ENCODE measurements around the gene CRHR1. TPM values are rescaled to one million over a fixed set of nuclear protein-coding genes. Genes with fewer than 3 reads are reported as not detected.

Gene CRHR1
- total RNA-seq, 1 experiment from 2014 or later = not detected

- no peaks in the 10 kb centered on the region for H3K79me2 ChIP-seq (ENCODE audit: low read depth)
- no peaks in the 10 kb centered on the region for H4K20me1 ChIP-seq (ENCODE audit: insufficient read depth)
- ChIA-PET POLR2A (ENCODE audit: unreplicated experiment) (no interaction called here), CTCF (no interaction called here)
- no peak overlapping the region for H3K4me3 ChIP-seq
- BruUV-seq (replicated peaks) = no TSS peak
- no peaks in the 10 kb centered on the region for H3K36me3 ChIP-seq (ENCODE audit: low read depth)
- no peak for DNase-seq
- H3K4me1 ChIP-seq (replicated peaks; ENCODE audit: insufficient read depth) = no peaks in the 10 kb centered on the region
- no peaks in the 10 kb centered on the region for H3K9me3 ChIP-seq (ENCODE audit: insufficient read depth, low read depth)
- intact Hi-C loops (cut with micrococcal nuclease; ENCODE audit: unreplicated experiment) = no loop called here
- H3K4me2 ChIP-seq = no peak overlapping the region
- H2AFZ ChIP-seq = no peak overlapping the region
- no peaks in the 10 kb centered on the region for H3K9me2 ChIP-seq (ENCODE audit: insufficient read depth)
- H3F3A ChIP-seq (ENCODE audit: insufficient read depth, low read depth) = no peaks in the 10 kb centered on the region
- H3K27me3 ChIP-seq (ENCODE audit: insufficient read depth, low read depth) = peaks cover 83% of the 10 kb centered on the region
- TF ChIP-seq EZH2 (IDR thresholded peaks at IDR 0.05; ENCODE audit: low read depth) (no peak), CTCF (conservative IDR thresholded peaks at IDR 0.05) (no peak)
- H3K27ac ChIP-seq = no peak overlapping the region
Measured at GRCh38 chr17:45786349-45786748, 2.2 kb downstream of the CRHR1 start.

GRCh38 chr17:45787044-45787443 lies 2.9 kb downstream of the CRHR1 start:
- no peak overlapping the region for H3K27ac ChIP-seq
- H4K20me1 ChIP-seq (ENCODE audit: insufficient read depth) = no peaks in the 10 kb centered on the region
- no peaks in the 10 kb centered on the region for H3K36me3 ChIP-seq (ENCODE audit: low read depth)
- CTCF ChIA-PET = no interaction called here
- BruUV-seq (replicated peaks) = no TSS peak
- intact Hi-C loops (cut with micrococcal nuclease; ENCODE audit: unreplicated experiment) = no loop called here
- H3K9me3 ChIP-seq (ENCODE audit: insufficient read depth, low read depth) = no peaks in the 10 kb centered on the region
- POLR2A ChIA-PET (ENCODE audit: unreplicated experiment) = no interaction called here
- TF ChIP-seq CTCF (conservative IDR thresholded peaks at IDR 0.05) (no peak), EZH2 (IDR thresholded peaks at IDR 0.05; ENCODE audit: low read depth) (no peak)
- no peak overlapping the region for H2AFZ ChIP-seq
- peaks cover 83% of the 10 kb centered on the region for H3K27me3 ChIP-seq (ENCODE audit: insufficient read depth, low read depth)
- DNase-seq = no peak
- H3K9me2 ChIP-seq (ENCODE audit: insufficient read depth) = no peaks in the 10 kb centered on the region
- H3F3A ChIP-seq (ENCODE audit: insufficient read depth, low read depth) = no peaks in the 10 kb centered on the region
- H3K4me3 ChIP-seq = no peak overlapping the region
- no peaks in the 10 kb centered on the region for H3K79me2 ChIP-seq (ENCODE audit: low read depth)
- H3K4me1 ChIP-seq (replicated peaks; ENCODE audit: insufficient read depth) = no peaks in the 10 kb centered on the region
- no peak overlapping the region for H3K4me2 ChIP-seq

GRCh38 chr17:45787656-45788055 lies 3.5 kb downstream of the CRHR1 start:
- CTCF ChIA-PET = no interaction called here
- no peak overlapping the region for H3K27ac ChIP-seq
- no peaks in the 10 kb centered on the region for H4K20me1 ChIP-seq (ENCODE audit: insufficient read depth)
- no peaks in the 10 kb centered on the region for H3F3A ChIP-seq (ENCODE audit: insufficient read depth, low read depth)
- no peak overlapping the region for H3K4me3 ChIP-seq
- TF ChIP-seq EZH2 (IDR thresholded peaks at IDR 0.05; ENCODE audit: low read depth) (no peak), CTCF (conservative IDR thresholded peaks at IDR 0.05) (no peak)
- H3K4me2 ChIP-seq = no peak overlapping the region
- BruUV-seq (replicated peaks) = no TSS peak
- peaks cover 83% of the 10 kb centered on the region for H3K27me3 ChIP-seq (ENCODE audit: insufficient read depth, low read depth)
- POLR2A ChIA-PET (ENCODE audit: unreplicated experiment) = no interaction called here
- H3K79me2 ChIP-seq (ENCODE audit: low read depth) = no peaks in the 10 kb centered on the region
- H3K36me3 ChIP-seq (ENCODE audit: low read depth) = no peaks in the 10 kb centered on the region
- no peak overlapping the region for H2AFZ ChIP-seq
- H3K4me1 ChIP-seq (replicated peaks; ENCODE audit: insufficient read depth) = no peaks in the 10 kb centered on the region
- no peaks in the 10 kb centered on the region for H3K9me2 ChIP-seq (ENCODE audit: insufficient read depth)
- H3K9me3 ChIP-seq (ENCODE audit: insufficient read depth, low read depth) = no peaks in the 10 kb centered on the region
- intact Hi-C loops (cut with micrococcal nuclease; ENCODE audit: unreplicated experiment) = no loop called here
- no peak for DNase-seq
